ENCODE results near the gene COL21A1.

Gene COL21A1

DNA sequence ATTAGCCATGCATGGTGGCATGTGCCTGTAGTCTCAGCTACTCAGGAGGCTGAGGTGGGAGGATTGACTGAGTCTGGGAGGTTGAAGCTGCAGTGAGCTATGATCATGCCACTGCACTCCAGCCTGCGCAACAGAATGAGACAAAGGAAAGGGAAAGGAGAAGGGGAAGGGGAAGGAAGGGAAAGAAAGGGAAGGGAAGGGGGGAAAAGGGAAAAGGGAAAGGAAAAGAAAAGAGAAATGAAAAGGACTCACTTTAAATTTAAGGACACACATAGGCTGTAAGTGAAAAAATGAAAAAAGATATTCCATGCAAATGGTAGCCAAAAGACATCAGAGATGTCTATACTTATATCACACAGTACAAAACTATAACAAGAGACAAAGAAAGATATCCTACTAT lies 74.2 kb downstream of the COL21A1 start:
- no peak for DNase-seq

- DNase-seq: no peak
Measured at GRCh38 chr6:56172144-56172543, 75.2 kb downstream of the COL21A1 start.

DNA sequence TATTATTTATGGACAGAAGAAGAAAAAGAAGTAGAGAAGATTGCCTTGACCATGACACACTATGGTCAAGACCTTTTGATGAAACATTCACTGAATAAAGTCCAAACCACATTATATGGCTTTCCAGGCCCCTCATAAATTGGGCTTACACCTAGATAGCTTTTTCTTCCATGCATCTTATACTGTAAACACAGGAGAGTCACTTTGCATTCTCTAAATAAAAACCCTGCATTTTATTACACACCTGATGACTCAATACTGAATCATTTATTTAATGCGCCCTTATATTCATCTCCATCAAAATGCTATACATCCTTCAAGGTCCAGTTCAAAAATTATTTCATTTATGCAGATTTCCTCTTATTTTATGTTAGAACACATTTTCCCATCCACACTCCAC lies 78.0 kb downstream of the COL21A1 start:
- no peak for DNase-seq

DNA sequence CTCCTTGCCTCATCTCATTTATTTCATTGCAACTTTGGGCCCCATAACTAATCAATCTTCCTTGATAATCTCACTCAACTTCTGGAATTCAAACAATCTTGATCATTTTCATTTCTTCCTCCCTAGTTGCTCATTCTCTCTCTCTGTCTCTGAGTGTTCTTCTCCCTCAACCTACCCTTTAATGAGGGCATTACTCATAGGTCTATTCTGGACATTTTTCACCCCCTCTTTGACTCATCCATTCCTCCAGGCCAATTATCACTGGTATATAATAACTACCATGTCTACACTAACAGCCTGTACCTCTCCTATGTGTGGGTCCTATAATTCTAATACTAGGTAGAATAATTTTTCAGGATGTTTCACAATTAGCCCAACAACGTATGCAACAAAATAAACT lies 78.8 kb downstream of the COL21A1 start:
- DNase-seq: no peak

DNA sequence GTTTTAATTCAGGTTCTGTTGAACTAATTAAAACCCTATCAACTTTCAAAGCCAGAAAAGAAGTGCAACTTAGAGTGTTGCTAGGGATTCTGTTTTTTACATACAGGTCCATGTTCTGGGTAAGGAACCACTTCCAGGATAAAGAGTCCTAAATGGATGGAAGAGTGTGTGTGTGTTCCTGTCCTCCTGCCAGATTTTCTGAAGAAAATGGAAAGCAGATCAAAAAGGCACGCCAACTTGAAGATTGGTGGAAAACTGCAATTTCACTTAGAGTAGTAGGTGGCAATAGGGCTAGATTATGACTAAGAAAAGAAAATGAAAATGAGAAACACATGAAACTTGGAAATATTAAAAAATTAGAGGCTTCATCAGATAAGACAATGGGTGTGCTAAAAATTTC lies 85.3 kb downstream of the COL21A1 start:
- DNase-seq: no peak

DNA sequence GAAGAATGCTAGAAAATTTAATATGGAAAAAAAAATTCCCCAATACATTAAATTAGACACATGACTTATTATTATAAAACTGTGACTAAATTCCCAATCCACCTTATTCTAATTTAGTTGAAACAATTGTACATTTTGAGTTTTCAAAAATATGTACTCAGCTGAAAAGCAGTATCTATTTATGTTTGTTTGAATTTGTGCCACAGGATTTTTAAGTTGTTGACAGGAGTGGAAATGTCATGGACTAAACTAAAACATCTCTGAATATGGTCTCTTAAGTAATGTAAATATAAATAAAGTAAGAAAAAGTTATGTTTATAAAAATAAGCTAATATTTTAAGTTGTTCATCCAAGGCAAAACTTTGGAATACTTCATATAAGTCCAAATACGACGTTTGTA lies 86.9 kb downstream of the COL21A1 start:
- DNase-seq: peak; percentile 17

GRCh38 chr6:56158571-56158970 lies 88.8 kb downstream of the COL21A1 start:
- no peak for DNase-seq

GRCh38 chr6:56156643-56157042 lies 90.7 kb downstream of the COL21A1 start:
- DNase-seq: no peak

DNA sequence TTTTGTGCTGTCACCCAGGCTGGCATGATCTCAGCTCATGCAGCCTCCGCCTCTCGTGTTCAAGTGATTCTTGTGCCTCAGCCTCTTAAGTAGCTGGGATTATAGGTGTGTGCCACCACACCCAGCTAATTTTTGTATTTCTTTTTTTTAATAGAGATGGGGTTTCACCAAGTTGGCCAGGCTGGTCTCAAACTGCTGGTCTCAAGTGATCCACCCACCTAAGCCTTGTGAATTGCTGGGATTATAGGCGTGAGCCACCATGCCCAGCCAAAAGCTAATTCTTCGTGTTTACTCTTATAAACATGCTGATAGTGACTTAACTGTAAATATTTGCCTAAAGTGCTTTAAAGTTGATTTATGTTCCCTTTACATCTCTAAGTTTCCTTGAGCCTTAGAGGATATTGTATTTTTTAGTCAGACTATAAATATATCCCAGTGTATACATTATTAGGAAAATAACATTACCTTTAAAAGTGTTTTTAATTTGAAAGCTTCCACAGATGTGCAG lies 91.7 kb downstream of the COL21A1 start:
- DNase-seq: no peak

- DNase-seq: no peak
Measured at GRCh38 chr6:56154076-56154475, 93.3 kb downstream of the COL21A1 start.

GRCh38 chr6:56152611-56153010 lies 94.8 kb downstream of the COL21A1 start:
- DNase-seq: peak; percentile 78

DNA sequence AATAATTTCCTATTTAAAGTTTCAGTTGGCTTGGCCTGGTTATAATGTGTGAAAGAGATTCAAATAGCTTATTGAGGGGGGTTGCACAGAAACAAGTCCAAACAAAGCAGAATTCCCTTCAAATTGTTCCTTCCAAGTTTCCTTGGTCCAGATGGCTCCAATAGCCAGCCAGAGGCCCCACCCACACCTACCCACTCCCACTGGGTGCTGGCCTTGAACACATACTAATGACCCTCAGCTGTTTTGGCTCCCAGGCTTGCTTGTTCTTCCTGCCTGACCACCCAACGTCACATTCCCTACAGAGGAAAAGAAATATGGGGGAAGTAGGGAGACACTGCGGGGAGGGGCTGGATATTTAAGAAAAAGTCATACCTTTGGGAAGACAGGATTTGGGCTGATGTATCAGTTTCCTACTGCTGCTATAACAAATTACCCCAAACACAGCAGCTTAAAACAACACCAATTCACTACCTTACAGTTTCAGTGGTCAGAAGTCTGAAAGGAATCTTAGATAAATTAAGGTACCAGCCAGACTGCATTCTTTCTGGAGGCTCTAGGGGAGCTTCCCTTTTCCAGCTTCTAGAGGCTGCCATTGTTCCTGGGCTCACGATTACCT lies 95.7 kb downstream of the COL21A1 start:
- no peak for DNase-seq

- peak; percentile 26 for DNase-seq
Measured at GRCh38 chr6:56148488-56149186, 98.7 kb downstream of the COL21A1 start.

- no peak for DNase-seq
Measured at GRCh38 chr6:56147766-56148165, 99.6 kb downstream of the COL21A1 start.

GRCh38 chr6:56146086-56146485 lies 101.3 kb downstream of the COL21A1 start:
- no peak for DNase-seq

DNA sequence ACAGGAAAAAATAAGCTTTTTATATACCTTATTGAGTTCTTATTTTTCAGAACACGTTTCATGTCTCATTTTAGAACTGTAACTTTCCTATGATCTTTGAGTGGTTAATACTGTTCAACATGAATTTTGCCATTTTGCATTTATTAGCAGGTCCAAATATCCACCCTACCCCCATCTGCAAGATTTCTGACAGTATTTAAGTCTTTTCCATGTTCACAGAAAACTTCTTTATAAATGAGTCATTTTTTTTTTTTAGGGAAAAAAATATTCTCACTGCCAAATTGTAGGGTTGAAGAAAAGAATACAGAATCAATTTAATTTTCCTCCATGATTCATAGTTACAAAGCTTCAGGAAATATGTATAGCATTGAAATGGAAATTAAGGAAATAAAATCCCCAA lies 101.8 kb downstream of the COL21A1 start:
- no peak for DNase-seq

DNA sequence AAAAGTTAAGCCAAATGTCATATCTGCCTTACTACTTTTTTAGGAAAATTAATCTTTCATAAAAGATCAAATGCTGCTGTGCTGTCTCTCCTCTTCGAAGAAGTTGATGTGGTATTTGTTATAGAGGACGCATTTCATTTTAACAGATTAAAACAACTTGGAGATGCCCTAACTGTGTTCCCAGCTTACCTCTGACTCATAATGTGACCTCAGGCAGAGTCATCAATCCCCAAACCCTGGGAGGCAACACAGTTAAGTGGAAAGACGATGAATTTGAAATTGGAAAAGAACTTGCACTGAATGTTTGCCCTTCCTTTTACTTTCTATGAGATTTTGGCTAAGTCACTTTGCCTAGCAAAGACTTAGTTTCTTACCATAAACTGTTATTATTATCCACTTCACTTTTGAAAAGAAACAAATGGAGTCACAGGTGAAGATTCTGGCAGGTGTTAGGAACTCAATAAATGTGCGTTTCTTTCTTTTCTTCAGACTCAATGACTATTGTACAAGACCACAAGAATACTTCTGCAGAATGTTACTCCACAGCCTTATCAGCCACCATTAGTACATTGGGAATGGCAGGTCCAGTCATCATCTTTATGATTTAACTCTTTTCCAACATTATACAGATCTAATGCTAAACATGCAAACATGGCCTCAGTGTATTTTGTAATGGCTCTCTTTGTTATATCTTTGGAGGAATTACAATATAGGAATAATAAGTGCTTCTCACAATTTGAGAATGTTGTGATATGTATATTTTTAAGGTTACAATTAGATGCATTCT lies 102.6 kb downstream of the COL21A1 start:
- no peak for DNase-seq

- no peak for DNase-seq
Measured at GRCh38 chr6:56143796-56144195, 103.6 kb downstream of the COL21A1 start.

DNA sequence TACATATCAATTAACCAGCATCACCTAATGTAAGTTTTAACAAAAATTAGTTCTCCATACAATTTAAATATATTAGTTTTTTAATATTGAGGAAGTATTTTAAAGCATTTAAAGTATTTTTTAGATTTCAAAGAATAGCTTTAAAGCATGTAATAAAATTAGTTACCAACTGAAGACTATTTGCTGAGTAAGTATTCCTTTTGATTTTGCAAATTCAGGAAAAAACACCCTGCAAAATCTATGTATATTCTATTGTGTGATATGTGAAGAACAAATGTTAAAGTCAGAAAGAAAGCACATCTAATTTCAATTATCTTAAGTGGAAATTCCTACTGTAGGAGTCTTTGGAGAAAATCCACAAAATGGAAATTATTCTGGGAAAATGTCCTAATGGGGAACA lies 107.3 kb downstream of the COL21A1 start:
- DNase-seq: no peak

DNA sequence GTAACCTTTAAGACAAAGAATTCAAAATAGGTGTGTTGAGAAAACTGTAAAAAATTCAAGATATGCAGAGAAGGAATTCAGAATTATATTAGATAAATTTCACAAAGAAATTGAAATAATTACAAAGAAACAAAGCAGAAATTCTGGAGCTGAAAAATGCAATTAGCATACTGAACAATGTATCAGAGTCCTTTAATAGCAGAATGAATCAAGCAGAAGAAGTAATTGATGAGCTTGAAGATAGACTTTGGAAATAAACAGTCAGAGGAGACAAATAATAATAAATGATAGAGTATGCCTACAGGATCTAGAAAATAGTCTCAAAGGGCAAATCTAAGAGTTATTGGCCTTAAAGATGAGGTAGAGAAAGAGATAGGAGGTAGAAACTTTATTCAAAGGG lies 131.7 kb downstream of the COL21A1 start:
- DNase-seq: no peak

DNA sequence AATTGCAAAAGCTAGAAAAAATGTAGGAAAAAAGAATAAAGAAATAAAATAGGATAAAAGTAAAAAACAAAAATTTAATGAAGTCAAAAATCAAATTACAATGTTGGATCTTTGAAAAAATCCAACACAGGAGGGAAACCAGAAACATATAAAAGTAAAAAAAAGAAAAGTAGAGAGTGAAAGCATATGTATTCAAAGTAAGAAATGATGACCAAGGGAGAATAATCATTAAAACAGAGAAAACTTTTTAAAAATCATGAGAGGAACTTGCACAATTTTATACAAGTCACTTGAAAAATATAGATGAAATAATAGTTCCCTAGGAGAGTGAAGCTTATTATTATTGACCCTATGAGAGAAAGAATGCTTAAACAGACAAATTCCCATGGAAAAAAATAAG lies 138.2 kb downstream of the COL21A1 start:
- no peak for DNase-seq

DNA sequence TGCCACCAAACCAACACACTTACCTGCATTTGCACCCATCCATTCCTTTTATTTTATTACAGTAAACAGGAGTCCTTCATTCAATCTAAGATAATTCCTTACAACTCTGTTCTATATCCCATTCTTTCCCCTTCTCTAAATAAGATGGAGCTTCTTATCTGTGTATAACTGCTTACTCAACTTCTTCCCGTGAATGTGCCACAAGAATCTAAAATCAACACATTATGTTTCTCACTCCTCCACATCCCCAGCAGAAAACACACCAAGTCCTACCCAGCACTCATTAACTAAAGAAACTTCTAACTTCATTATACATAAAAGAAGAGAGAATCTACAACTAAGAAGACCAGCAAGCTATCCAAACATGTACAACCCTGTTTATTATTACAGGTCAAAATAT lies 141.1 kb downstream of the COL21A1 start:
- no peak for DNase-seq

GRCh38 chr6:56104591-56104990 lies 142.8 kb downstream of the COL21A1 start:
- DNase-seq: no peak

DNA sequence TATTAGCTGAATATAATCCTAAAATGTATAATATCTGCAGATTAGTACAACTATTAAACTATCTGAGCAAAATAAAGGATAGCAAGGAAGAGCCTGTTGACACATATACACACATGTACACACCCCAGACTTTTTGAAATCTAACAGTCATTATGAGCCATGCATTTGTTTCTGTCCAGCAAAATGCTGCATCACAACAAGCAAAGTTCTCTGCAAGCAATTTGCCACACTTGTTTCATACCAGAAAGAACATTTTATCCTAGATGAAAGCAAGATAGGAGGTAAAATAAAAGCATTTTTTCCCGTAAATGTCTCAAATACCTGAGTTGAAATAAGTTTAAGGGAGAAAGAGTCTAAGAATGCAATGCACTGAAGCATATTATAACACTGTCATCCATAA lies 145.2 kb downstream of the COL21A1 start:
- DNase-seq: no peak
